OCI-LY1 (cell line): ENCODE measurements around the gene ZNRF1.
"Not testable (repeated sequence)": the region's sequence is repeated elsewhere in the genome, so short reads cannot be mapped to it uniquely, and the experiment has no call there.

ENCODE experiments used
- H2AFZ ChIP-seq: fragments of 200-600 bp; sonication (generic), shearing (Covaris generic); 2 replicates; pipeline ENCODE4 v1.6.0; 2014; ENCODE audit warnings: antibody characterized with exemption, mild to moderate bottlenecking, low read length
- H3F3A ChIP-seq: fragments of 200-600 bp; sonication (generic), shearing (Covaris generic); 2 replicates; pipeline ENCODE4 v1.6.0; 2014; ENCODE audit warnings: mild to moderate bottlenecking, antibody characterized with exemption, low read length, moderate library complexity; ENCODE audit not compliant: insufficient read depth
- H3K27ac ChIP-seq: fragments of 200-600 bp; sonication (generic); 2 replicates; pipeline ENCODE4 v1.5.1; 2014; ENCODE audit warnings: low read length, mixed run types, mild to moderate bottlenecking, low read depth; ENCODE audit not compliant: poor library complexity, severe bottlenecking
- H3K27me3 ChIP-seq: fragments of 200-600 bp; sonication (generic); 2 replicates; pipeline ENCODE4 v1.6.0; 2014; ENCODE audit warnings: antibody characterized with exemption, mild to moderate bottlenecking, low read length, moderate library complexity; ENCODE audit not compliant: insufficient read depth
- H3K36me3 ChIP-seq: fragments of 200-600 bp; sonication (generic); 2 replicates; pipeline ENCODE4 v1.6.1; 2014; ENCODE audit warnings: mild to moderate bottlenecking, antibody characterized with exemption, low read length, moderate library complexity, mixed read lengths; ENCODE audit not compliant: insufficient read depth
- H3K4me1 ChIP-seq: fragments of 200-600 bp; sonication (generic); 2 replicates; pipeline ENCODE4 v1.5.1; 2014; ENCODE audit warnings: mild to moderate bottlenecking, low read length, moderate library complexity; ENCODE audit not compliant: insufficient read depth, severe bottlenecking
- H3K4me2 ChIP-seq: fragments of 200-600 bp; sonication (generic), shearing (Covaris generic); 2 replicates; pipeline ENCODE4 v1.6.1; 2014; ENCODE audit warnings: low read length
- H3K4me3 ChIP-seq: fragments of 200-600 bp; sonication (generic); 2 replicates; pipeline ENCODE4 v1.5.1; 2014; ENCODE audit warnings: low read length, low read depth, mild to moderate bottlenecking, mixed read lengths; ENCODE audit not compliant: poor library complexity, severe bottlenecking
- H3K79me2 ChIP-seq: fragments of 200-600 bp; shearing (Covaris generic); 2 replicates; pipeline ENCODE4 v1.6.1; 2016; ENCODE audit warnings: mixed run types, low read length, mixed read lengths; ENCODE audit not compliant: insufficient read depth
- H3K9ac ChIP-seq: fragments of 200-600 bp; sonication (generic), shearing (Covaris generic); 2 replicates; pipeline ENCODE4 v1.6.1; 2014; ENCODE audit warnings: mild to moderate bottlenecking, low read length, mixed read lengths
- H3K9me2 ChIP-seq: fragments of 200-600 bp; sonication (generic), shearing (Covaris generic); 2 replicates; pipeline ENCODE4 v1.6.1; 2014; ENCODE audit warnings: low read depth, mild to moderate bottlenecking, low read length, mixed read lengths
- H3K9me3 ChIP-seq: fragments of 200-600 bp; shearing (Covaris generic); 2 replicates; pipeline ENCODE4 v1.6.1; 2014; ENCODE audit warnings: low read length, mixed read lengths
- H4K20me1 ChIP-seq: fragments of 200-600 bp; sonication (generic), shearing (Covaris generic); 2 replicates; pipeline ENCODE4 v1.6.0; 2016; ENCODE audit warnings: mild to moderate bottlenecking, low read length; ENCODE audit not compliant: insufficient read depth
- CTCF ChIP-seq: fragments of 200-600 bp; sonication (generic), shearing (Covaris generic); IDR thresholded peaks from 2 replicates; pipeline ENCODE4 v1.5.1; 2017; ENCODE audit warnings: mild to moderate bottlenecking, antibody characterized with exemption, low read length, moderate library complexity, mixed read lengths
- EZH2 ChIP-seq: fragments of 200-600 bp; sonication (generic), shearing (Covaris generic); IDR thresholded peaks from 2 replicates; pipeline ENCODE4 v1.8.0; 2017; ENCODE audit warnings: borderline replicate concordance, mixed run types, mild to moderate bottlenecking, antibody characterized with exemption, low read length, moderate library complexity, mixed read lengths

Gene ZNRF1

GRCh38 chr16:75024594-75024993 is 25.8 kb downstream of the ZNRF1 start:
- H3K27ac ChIP-seq, result no peak overlapping the region
- no peaks in the 10 kb centered on the region for H3K79me2 ChIP-seq
- TF ChIP-seq CTCF (no peak), EZH2 (no peak)
- H4K20me1 ChIP-seq, result no peaks in the 10 kb centered on the region
- H3K4me3 ChIP-seq, result no peak overlapping the region
- H3K9me3 ChIP-seq, result peaks cover 7% of the 10 kb centered on the region; the same call in 1 of the 2 replicates
- H3F3A ChIP-seq, result no peaks in the 10 kb centered on the region
- no peak overlapping the region for H3K9ac ChIP-seq
- H3K36me3 ChIP-seq, result no peaks in the 10 kb centered on the region
- H3K9me2 ChIP-seq, result no peaks in the 10 kb centered on the region
- H3K4me1 ChIP-seq, result no peaks in the 10 kb centered on the region
- no peak overlapping the region for H3K4me2 ChIP-seq
- H2AFZ ChIP-seq, result no peak overlapping the region
- no peaks in the 10 kb centered on the region for H3K27me3 ChIP-seq

- Histone ChIP-seq H3K4me1 (no peaks in the 10 kb centered on the region), H3K27ac (no peak overlapping the region)
Observed at GRCh38 chr16:75025761-75026160, 26.9 kb downstream of the ZNRF1 start.

GRCh38 chr16:75026239-75026891 is 27.5 kb downstream of the ZNRF1 start:
- not testable (repeated sequence) for H3K9ac ChIP-seq, H3K9me2 ChIP-seq, H3K36me3 ChIP-seq, H3K4me3 ChIP-seq, H2AFZ ChIP-seq, H4K20me1 ChIP-seq, H3K79me2 ChIP-seq, H3K27me3 ChIP-seq, H3K4me1 ChIP-seq, H3F3A ChIP-seq, H3K27ac ChIP-seq, H3K4me2 ChIP-seq, H3K9me3 ChIP-seq

More at GRCh38 chr16:75025761-75026160, 26.9 kb downstream of the ZNRF1 start:
- Histone ChIP-seq H3K9me3 (peaks cover 7% of the 10 kb centered on the region; the same call in 1 of the 2 replicates), H2AFZ (no peak overlapping the region), H3K79me2 (no peaks in the 10 kb centered on the region), H4K20me1 (no peaks in the 10 kb centered on the region), H3K4me2 (no peak overlapping the region), H3K9me2 (no peaks in the 10 kb centered on the region), H3K4me3 (no peak overlapping the region), H3K9ac (no peak overlapping the region), H3K27me3 (no peaks in the 10 kb centered on the region), H3F3A (no peaks in the 10 kb centered on the region), H3K36me3 (no peaks in the 10 kb centered on the region)
- no peak for TF ChIP-seq EZH2
- no peak for TF ChIP-seq CTCF

GRCh38 chr16:75026892-75027391 is 28.1 kb downstream of the ZNRF1 start:
- Histone ChIP-seq H3F3A (no peaks in the 10 kb centered on the region), H3K4me3 (no peak overlapping the region), H3K27me3 (no peaks in the 10 kb centered on the region), H3K9me3 (no peaks in the 10 kb centered on the region), H4K20me1 (no peaks in the 10 kb centered on the region), H3K27ac (no peak overlapping the region), H3K4me1 (no peaks in the 10 kb centered on the region), H3K79me2 (no peaks in the 10 kb centered on the region), H3K9ac (no peak overlapping the region), H3K9me2 (no peaks in the 10 kb centered on the region), H3K36me3 (no peaks in the 10 kb centered on the region), H3K4me2 (no peak overlapping the region), H2AFZ (no peak overlapping the region)
- TF ChIP-seq CTCF (no peak), EZH2 (no peak)
